ENCODE results near the gene PSMD11.
"Not testable (repeated sequence)": the region's sequence is repeated elsewhere in the genome, so short reads cannot be mapped to it uniquely, and the experiment has no call there.

Gene PSMD11

DNA sequence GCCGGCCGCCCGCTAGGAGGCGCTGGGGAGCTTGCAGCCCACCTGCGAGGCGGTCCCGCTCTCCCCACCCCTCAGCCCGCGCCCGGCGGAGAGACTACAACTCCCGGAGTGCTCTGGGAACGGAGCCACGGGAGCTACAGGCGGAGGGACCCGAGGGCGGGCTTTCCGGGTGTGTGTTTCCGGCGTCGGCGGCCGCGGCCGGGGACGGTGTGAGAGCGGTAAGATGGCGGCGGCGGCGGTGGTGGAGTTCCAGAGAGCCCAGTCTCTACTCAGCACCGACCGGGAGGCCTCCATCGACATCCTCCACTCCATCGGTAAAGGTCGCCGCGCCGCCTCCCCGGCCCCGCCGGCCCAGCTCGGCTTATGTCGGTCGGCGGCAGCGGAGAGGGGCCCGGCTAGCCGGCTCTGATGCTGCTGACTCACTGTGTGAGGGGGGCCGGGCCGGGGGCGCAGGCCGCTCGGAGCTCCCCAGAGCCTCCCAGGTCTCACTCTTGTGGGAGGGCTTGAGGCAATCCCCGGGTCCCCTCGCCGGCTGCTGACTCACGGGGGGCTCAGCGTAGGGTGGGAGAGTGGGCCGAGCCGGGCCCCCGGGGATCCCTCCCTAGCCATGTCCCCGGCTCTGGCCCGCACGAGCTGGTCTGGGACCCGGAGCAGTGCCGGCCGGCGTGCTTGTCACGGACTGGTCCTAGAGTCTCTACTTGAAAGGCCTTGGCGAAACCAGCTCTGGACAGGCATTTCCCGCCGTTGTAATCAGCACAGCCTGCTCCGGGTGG lies at the start of gene PSMD11:
Gene PSMD11 (plus strand): TSS at position 210 of the 773 bp plus-strand sequence. CDS start 14 bp downstream, at position 224.
- ATAC-seq (replicated peaks): peak; percentile 95 to 97
- peaks cover 0 to 6% of the 10 kb centered on the region in 2 donors for H3K27me3 Mint-ChIP-seq

DNA sequence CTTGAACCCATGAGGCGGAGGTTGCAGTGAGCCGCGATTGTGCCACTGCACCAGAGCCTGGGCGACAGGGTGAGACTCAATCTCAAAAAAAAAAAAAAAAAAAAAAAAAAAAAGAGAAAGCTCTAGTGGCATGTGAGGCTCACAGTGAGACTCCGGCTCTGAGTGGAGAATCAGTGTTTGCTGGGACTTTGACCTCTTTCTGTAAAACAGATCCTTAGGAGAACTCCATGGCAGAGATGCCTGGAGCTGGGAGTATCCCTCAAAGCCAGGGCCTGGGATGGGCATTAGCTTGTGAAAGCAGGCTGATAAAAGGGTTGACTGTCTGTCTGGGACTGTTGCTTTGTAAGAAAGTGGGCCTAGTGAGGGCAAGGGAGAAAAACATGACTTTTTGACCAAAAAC lies 48.0 kb upstream of the PSMD11 start:
- Mint-ChIP-seq H3K36me3 (peaks cover 11 to 12% of the 10 kb centered on the region in 2 donors), H3K9me3 (no peaks in the 10 kb centered on the region), H3K4me1 (no peaks in the 10 kb centered on the region), H3K27me3 (no peaks in the 10 kb centered on the region), H3K4me3 (no peak overlapping the region), H3K27ac (no peak overlapping the region)
- DNase-seq (no peak), ATAC-seq (replicated peaks) (no peak)

More for the DNA sequence above, at the start of gene PSMD11:
- H3K9me3 Mint-ChIP-seq: no peaks in the 10 kb centered on the region
- H3K27ac Mint-ChIP-seq: peak within 1 kb of the TSS; percentile 95
- H3K4me3 Mint-ChIP-seq: peak within 1 kb of the TSS; percentile 91 to 96
- DNase-seq: peak; percentile 97
- H3K4me1 Mint-ChIP-seq: peaks cover 16 to 33% of the 10 kb centered on the region in 2 donors
- H3K36me3 Mint-ChIP-seq: peaks cover 10 to 23% of the 10 kb centered on the region in 2 donors

DNA sequence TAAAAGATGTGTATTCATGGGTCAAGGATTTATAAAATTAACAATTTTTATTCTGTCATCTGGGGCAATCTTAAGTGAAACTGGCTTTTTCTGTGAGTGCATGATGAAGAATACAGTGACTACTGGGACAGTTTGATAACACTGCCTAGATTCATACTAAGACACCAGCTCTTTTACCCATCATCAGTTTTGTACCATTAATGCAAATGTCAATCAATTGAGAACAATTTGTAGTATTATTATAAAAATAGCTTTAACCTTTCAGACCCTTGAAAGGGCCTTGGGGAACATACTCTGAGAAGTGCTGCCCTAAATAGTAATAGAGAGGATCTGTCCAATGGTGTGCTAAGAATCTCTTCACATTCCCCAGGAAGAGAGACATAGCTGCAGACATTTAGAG lies 45.4 kb upstream of the PSMD11 start:
- ATAC-seq (replicated peaks): no peak
- Mint-ChIP-seq H3K27me3 (no peaks in the 10 kb centered on the region), H3K36me3 (peaks cover 5 to 9% of the 10 kb centered on the region in 2 donors), H3K4me1 (no peaks in the 10 kb centered on the region), H3K27ac (no peak overlapping the region), H3K9me3 (no peaks in the 10 kb centered on the region), H3K4me3 (no peak overlapping the region)
- DNase-seq: no peak

DNA sequence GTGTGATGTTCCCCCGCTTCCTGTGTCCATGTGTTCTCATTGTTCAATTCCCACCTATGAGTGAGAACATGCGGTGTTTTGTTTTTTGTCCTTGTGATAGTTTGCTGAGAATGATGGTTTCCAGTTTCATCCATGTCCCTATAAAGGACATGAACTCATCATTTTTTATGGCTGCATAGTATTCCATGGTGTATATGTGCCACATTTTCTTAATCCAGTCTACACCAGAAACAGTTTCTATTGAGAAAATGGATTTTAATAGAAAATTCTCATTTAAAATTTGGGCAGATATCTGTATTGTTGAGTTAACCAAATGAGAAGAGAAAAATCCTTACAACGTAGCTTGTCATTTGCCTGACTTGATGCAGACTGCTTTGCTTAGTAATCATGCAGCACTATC lies 34.2 kb upstream of the PSMD11 start:
- H3K27me3 Mint-ChIP-seq, H3K9me3 Mint-ChIP-seq: not testable (repeated sequence)

DNA sequence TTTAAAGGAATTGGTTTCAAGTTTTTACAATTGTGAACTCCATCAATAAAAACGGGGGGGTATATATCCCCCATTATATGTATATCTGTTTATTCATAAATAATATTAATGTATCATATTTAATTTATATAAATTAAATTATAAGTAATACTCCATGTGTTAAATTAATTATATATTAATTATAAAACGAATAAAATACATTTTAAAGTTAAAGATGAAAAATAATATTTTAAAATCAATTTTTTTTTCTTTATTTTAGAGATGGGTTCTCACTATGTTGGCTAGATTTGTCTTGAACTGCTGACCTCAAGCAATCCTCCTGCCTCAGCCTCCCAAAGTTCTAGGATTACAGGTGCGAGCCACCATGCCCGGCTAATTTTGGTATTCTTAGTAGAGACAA lies 17.4 kb upstream of the PSMD11 start:
- Mint-ChIP-seq H3K27ac (no peak overlapping the region), H3K4me1 (no peaks in the 10 kb centered on the region), H3K36me3 (peaks cover 10 to 22% of the 10 kb centered on the region in 2 donors), H3K27me3 (no peaks in the 10 kb centered on the region), H3K9me3 (peaks cover 12 to 18% of the 10 kb centered on the region in 2 donors), H3K4me3 (no peak overlapping the region)
- DNase-seq (no peak), ATAC-seq (replicated peaks) (no peak)

More for the DNA sequence above, 34.2 kb upstream of the PSMD11 start:
- not testable (repeated sequence) for H3K27ac Mint-ChIP-seq; H3K4me3 Mint-ChIP-seq; DNase-seq; ATAC-seq (replicated peaks); H3K36me3 Mint-ChIP-seq; H3K4me1 Mint-ChIP-seq

GRCh38 chr17:32429598-32429997 lies 14.7 kb upstream of the PSMD11 start:
- H3K4me3 Mint-ChIP-seq: no peak overlapping the region
- no peak for DNase-seq
- H3K4me1 Mint-ChIP-seq: no peaks in the 10 kb centered on the region
- ATAC-seq (replicated peaks): no peak
- H3K27me3 Mint-ChIP-seq: no peaks in the 10 kb centered on the region
- H3K9me3 Mint-ChIP-seq: peaks cover 12 to 18% of the 10 kb centered on the region in 2 donors
- no peak overlapping the region for H3K27ac Mint-ChIP-seq
- peaks cover 10 to 22% of the 10 kb centered on the region in 2 donors for H3K36me3 Mint-ChIP-seq

DNA sequence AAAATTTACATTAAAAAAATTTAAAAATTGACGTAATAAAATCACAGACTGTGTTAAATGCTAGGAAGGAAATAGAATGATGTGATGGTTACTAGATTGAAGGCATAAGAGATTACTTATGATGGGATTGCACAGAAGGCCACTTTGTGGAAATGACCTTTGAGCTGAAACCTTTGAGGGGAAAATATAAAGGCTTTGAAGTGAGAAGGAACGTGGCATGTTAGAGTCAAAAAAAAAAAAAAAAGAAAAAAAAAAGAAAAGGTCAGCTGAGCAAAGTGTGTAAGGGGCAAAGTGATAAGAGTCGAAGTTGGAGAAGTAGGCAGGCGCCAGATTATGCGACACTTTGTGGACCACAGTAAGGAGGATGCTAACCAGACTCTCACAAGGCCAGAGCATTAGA lies 3.6 kb upstream of the PSMD11 start:
- H3K9me3 Mint-ChIP-seq: peaks cover 5 to 7% of the 10 kb centered on the region in 2 donors
- DNase-seq (no peak), ATAC-seq (replicated peaks) (no peak)
- peaks cover 6 to 14% of the 10 kb centered on the region in 2 donors for H3K27me3 Mint-ChIP-seq
- peaks cover 7 to 15% of the 10 kb centered on the region in 2 donors for H3K4me1 Mint-ChIP-seq
- peak overlapping the region; percentile 7 for H3K27ac Mint-ChIP-seq
- no peak overlapping the region for H3K4me3 Mint-ChIP-seq
- H3K36me3 Mint-ChIP-seq: peaks cover 0 to 9% of the 10 kb centered on the region in 2 donors

GRCh38 chr17:32441886-32442285 lies 2.4 kb upstream of the PSMD11 start:
- Mint-ChIP-seq H3K36me3 (peaks cover 0 to 12% of the 10 kb centered on the region in 2 donors), H3K27me3 (peaks cover 6 to 7% of the 10 kb centered on the region in 2 donors), H3K4me3 (no peak overlapping the region), H3K27ac (no peak overlapping the region), H3K9me3 (no peaks in the 10 kb centered on the region), H3K4me1 (peaks cover 12 to 27% of the 10 kb centered on the region in 2 donors)
- no peak for ATAC-seq (replicated peaks)
- no peak for DNase-seq

- DNase-seq (no peak), ATAC-seq (replicated peaks) (peak; percentile 6 to 7)
- H3K27ac Mint-ChIP-seq: peak overlapping the region; percentile 95
- peak overlapping the region; percentile 91 to 96 for H3K4me3 Mint-ChIP-seq
- peaks cover 16 to 33% of the 10 kb centered on the region in 2 donors for H3K4me1 Mint-ChIP-seq
- H3K36me3 Mint-ChIP-seq: peaks cover 9 to 20% of the 10 kb centered on the region in 2 donors
- peaks cover 0 to 6% of the 10 kb centered on the region in 2 donors for H3K27me3 Mint-ChIP-seq
- no peaks in the 10 kb centered on the region for H3K9me3 Mint-ChIP-seq
Observed at GRCh38 chr17:32443827-32444300, 446 bp upstream of the PSMD11 start.

- H3K36me3 Mint-ChIP-seq: peaks cover 13 to 27% of the 10 kb centered on the region in 2 donors
- DNase-seq (no peak), ATAC-seq (replicated peaks) (peak; percentile 30 to 41)
- H3K4me1 Mint-ChIP-seq: peaks cover 16 to 33% of the 10 kb centered on the region in 2 donors
- no peaks in the 10 kb centered on the region for H3K9me3 Mint-ChIP-seq
- peak overlapping the region; percentile 91 to 96 for H3K4me3 Mint-ChIP-seq
- H3K27me3 Mint-ChIP-seq: peaks cover 0 to 6% of the 10 kb centered on the region in 2 donors
- H3K27ac Mint-ChIP-seq: peak overlapping the region; percentile 95
Observed at GRCh38 chr17:32445074-32445415, 735 bp downstream of the PSMD11 start.

GRCh38 chr17:32445497-32445896 lies 1.2 kb downstream of the PSMD11 start:
- H3K4me3 Mint-ChIP-seq: peak overlapping the region; percentile 91 to 96
- DNase-seq (no peak), ATAC-seq (replicated peaks) (no peak)
- peak overlapping the region; percentile 95 for H3K27ac Mint-ChIP-seq
- peaks cover 0 to 6% of the 10 kb centered on the region in 2 donors for H3K27me3 Mint-ChIP-seq
- H3K9me3 Mint-ChIP-seq: no peaks in the 10 kb centered on the region
- H3K36me3 Mint-ChIP-seq: peaks cover 13 to 30% of the 10 kb centered on the region in 2 donors
- peaks cover 16 to 37% of the 10 kb centered on the region in 2 donors for H3K4me1 Mint-ChIP-seq

DNA sequence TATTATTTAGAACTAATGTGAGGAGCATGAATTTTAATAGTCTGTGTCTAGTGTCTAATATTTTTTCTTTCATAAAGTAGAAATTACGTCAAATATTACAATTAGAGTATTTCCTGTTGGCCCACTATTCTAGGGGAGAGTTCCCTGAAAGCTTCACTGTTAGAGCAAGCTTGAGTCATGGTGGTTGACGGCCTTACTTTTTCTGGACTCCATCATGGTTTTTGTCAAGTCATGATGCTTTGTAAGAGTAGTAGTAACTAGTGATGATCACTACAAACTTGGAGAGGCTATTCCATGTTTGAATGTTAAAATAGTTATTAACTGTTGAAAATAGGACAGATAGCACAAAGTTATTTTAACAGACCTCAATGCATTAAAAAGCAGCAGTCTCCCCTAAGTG lies 1.7 kb downstream of the PSMD11 start:
- DNase-seq: no peak
- no peak overlapping the region for H3K27ac Mint-ChIP-seq
- peaks cover 15 to 32% of the 10 kb centered on the region in 2 donors for H3K36me3 Mint-ChIP-seq
- H3K4me1 Mint-ChIP-seq: peaks cover 16 to 37% of the 10 kb centered on the region in 2 donors
- H3K4me3 Mint-ChIP-seq: peak overlapping the region; percentile 91 to 96
- ATAC-seq (replicated peaks): no peak
- no peaks in the 10 kb centered on the region for H3K9me3 Mint-ChIP-seq
- peaks cover 0 to 6% of the 10 kb centered on the region in 2 donors for H3K27me3 Mint-ChIP-seq

DNA sequence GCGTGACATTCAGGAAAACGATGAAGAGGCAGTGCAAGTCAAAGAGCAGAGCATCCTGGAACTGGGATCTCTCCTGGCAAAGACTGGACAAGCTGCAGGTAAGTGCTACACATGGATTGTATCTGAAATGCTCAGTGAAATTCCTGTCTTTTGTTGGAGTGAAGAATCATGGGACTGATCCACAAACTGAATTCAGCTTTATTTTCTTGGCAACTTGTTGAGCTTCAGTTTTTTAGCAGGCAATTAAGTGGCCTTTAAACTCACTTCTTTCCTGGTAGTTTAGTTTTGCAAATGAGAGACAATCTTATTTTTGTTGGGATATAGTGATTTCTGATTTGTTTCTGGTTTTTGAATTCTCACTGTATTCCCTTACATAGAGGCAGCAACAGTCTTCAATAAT lies 2.6 kb downstream of the PSMD11 start:
- Mint-ChIP-seq H3K4me3 (no peak overlapping the region), H3K4me1 (peaks cover 16 to 36% of the 10 kb centered on the region in 2 donors), H3K27ac (no peak overlapping the region), H3K27me3 (peaks cover 0 to 5% of the 10 kb centered on the region in 2 donors), H3K36me3 (peaks cover 16 to 32% of the 10 kb centered on the region in 2 donors), H3K9me3 (no peaks in the 10 kb centered on the region)
- ATAC-seq (replicated peaks) (no peak), DNase-seq (no peak)

GRCh38 chr17:32449963-32450362 lies 5.7 kb downstream of the PSMD11 start:
- H3K27ac Mint-ChIP-seq: no peak overlapping the region
- ATAC-seq (replicated peaks): no peak

GRCh38 chr17:32450379-32450778 lies 6.1 kb downstream of the PSMD11 start:
- not testable (repeated sequence) for DNase-seq; ATAC-seq (replicated peaks); H3K9me3 Mint-ChIP-seq; H3K27me3 Mint-ChIP-seq; H3K4me3 Mint-ChIP-seq
- Mint-ChIP-seq H3K4me1 (peaks cover 14 to 38% of the 10 kb centered on the region in 2 donors), H3K36me3 (peaks cover 32 to 52% of the 10 kb centered on the region in 2 donors), H3K27ac (peak overlapping the region; percentile 25)

More at GRCh38 chr17:32449963-32450362, 5.7 kb downstream of the PSMD11 start:
- Mint-ChIP-seq H3K27me3 (no peaks in the 10 kb centered on the region), H3K4me1 (peaks cover 15 to 42% of the 10 kb centered on the region in 2 donors), H3K9me3 (no peaks in the 10 kb centered on the region), H3K4me3 (no peak overlapping the region), H3K36me3 (peaks cover 29 to 52% of the 10 kb centered on the region in 2 donors)
- DNase-seq: no peak

All from stimulated activated naive B cell treated with anti-CD40 and anti-IgM and Interleukin-4, amounts not matched to agents 10 μg/mL and 1 μg/mL and 100 μg/mL, for 72 hours (primary cell).